ENCODE data around the gene S100A1.

Gene S100A1

DNA sequence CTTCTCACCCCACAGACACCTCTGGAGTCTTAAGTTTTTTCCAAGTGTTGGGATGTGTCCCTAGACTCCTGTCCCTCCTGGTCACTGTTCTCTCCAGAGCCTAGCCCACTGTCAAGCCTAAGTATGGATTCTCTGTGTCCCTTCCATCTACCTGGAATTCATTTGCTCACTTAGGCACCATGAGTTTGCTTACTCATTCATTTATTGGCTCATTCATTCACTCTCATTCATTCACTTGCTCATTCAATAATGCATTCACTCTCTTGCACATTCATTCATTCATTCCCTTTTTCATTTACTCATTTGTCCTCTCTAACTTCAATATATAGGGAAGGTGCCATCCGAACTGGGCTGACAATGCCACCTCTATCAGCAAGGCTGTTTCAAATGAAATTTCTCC, 16.9 kb upstream of the S100A1 start:
- TF ChIP-seq, protein P1, sequence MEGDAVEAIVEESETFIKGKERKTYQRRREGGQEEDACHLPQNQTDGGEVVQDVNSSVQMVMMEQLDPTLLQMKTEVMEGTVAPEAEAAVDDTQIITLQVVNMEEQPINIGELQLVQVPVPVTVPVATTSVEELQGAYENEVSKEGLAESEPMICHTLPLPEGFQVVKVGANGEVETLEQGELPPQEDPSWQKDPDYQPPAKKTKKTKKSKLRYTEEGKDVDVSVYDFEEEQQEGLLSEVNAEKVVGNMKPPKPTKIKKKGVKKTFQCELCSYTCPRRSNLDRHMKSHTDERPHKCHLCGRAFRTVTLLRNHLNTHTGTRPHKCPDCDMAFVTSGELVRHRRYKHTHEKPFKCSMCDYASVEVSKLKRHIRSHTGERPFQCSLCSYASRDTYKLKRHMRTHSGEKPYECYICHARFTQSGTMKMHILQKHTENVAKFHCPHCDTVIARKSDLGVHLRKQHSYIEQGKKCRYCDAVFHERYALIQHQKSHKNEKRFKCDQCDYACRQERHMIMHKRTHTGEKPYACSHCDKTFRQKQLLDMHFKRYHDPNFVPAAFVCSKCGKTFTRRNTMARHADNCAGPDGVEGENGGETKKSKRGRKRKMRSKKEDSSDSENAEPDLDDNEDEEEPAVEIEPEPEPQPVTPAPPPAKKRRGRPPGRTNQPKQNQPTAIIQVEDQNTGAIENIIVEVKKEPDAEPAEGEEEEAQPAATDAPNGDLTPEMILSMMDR (IDR thresholded peaks at IDR 0.05; ENCODE audit: low read depth, low read length): no peak
- H3K4me3 ChIP-seq (ENCODE audit: low read depth, low read length): peak overlapping the region; percentile 94

DNA sequence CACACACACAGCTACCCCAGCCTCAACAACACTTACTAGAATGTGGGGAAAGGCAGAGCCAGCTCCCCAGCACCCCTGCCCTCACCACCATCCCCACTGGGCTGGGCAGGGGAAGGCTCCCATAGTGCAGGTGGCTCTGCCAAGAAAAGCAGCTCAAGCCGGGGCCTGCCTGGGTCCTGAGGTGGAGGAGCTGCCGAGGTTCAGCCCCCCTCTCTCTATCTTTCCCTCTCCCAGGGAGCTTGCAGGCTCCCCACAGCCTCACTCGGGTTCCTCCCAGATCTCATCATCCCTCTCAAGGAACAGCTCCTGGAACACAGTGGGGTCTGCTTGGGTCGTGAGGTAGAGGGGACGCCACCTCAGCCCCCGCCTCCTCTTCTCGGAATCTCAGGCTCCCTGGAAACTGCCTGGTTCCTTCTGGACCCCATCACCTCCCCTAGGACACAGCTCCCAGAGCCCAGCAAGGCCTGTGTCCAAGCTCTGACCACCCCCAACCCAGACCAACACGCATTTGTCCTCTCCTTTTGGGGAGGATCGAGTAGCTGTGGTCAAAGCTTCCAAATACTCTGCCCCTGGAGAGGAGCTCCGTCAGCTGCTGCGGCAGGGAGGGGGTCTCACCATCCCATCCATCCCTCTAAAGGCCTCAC, 16.0 kb upstream of the S100A1 start:
- H3K4me3 ChIP-seq (ENCODE audit: low read depth, low read length): peak overlapping the region; percentile 94
- TF ChIP-seq, protein P1 (IDR thresholded peaks at IDR 0.05; ENCODE audit: low read depth, low read length): no peak

DNA sequence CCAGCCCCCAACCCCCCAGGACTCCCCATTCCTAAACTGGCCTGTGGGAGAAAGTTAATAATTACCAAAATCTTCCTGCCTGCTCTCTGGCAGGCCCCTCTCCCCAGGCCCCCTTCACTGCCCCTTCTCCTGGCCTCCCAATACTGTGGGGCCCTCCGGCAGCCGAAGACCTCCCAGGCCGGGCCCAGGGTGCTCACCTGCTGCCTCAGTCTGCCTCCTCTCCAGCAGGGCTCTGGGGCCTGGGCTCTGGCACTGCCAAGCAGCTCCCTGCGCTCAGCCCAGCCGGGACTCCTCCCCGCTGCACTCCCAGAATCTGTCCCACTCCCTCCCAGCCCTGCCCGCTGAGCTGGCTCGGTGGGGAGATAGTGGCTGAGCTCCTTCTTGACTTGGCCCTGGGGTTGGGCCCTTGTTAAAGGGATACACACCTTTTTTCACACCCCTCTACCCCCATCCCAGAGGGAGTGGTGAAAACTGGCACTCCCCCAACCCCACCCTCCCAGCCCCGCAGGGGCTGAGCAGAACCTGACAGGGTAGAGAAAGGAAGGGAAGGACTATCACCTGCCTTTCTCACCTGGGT, 15.4 kb upstream of the S100A1 start, which contains the start of gene S100A16:
S100A16 (minus strand) TSS at position 383 of the 577 bp plus-strand sequence. CDS start 4,986 bp downstream, outside the sequence.
- TF ChIP-seq, protein P1 (IDR thresholded peaks at IDR 0.05; ENCODE audit: low read depth, low read length): no peak
- peak within 1 kb of the TSS; percentile 94 for H3K4me3 ChIP-seq (ENCODE audit: low read depth, low read length)

DNA sequence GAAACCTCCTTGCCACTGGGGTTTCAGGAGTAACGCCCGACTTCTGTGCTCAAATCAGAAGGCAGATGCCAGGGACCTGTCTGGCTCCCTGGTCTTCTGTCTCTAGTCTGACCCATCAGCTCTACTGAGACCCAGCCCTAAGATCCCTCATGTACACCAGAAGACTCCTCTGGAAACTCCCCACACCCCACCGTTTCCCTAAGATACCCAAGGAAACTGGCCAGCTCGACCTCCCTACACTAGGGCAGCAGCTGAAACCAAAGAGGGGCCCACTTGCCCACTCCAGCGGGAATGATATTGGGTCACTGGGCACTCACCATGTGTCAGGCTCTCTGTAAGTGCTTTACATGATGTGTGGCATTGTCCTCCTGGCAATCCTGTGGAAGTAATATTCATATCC, 14.8 kb upstream of the S100A1 start:
- TF ChIP-seq, protein P1 (IDR thresholded peaks at IDR 0.05; ENCODE audit: low read depth, low read length): no peak
- peak overlapping the region; percentile 94 for H3K4me3 ChIP-seq (ENCODE audit: low read depth, low read length)

DNA sequence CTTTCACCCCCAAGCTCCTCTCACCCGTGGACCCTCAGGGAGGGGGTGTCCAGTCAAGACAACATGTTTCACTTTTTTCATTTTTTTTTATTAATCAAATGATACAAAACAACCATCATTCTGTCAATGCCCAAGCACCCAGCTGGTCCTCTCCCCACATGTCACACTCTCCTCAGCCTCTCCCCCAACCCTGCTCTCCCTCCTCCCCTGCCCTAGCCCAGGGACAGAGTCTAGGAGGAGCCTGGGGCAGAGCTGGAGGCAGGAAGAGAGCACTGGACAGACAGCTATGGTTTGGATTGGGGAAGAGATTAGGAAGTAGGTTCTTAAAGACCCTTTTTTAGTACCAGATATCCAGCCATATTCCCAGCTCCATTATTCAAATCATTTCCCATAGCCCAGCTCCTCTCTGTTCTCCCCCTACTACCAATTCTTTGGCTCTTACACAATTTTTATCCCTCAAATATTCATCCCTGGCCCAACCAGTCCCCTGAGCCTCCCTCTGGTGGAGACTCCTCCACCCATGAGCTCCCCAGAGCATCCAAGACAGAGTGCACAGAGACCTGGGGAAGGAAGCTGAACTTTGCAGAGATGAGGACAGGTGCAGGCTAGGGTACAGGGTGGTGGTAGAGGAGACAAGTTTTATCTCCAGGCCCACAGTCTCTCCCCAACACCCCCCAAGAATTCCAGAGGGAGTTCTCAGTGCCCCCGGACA, 13.9 kb upstream of the S100A1 start:
- no peak overlapping the region for H3K4me3 ChIP-seq (ENCODE audit: low read depth, low read length)
- TF ChIP-seq, protein P1 (IDR thresholded peaks at IDR 0.05; ENCODE audit: low read depth, low read length): no peak

DNA sequence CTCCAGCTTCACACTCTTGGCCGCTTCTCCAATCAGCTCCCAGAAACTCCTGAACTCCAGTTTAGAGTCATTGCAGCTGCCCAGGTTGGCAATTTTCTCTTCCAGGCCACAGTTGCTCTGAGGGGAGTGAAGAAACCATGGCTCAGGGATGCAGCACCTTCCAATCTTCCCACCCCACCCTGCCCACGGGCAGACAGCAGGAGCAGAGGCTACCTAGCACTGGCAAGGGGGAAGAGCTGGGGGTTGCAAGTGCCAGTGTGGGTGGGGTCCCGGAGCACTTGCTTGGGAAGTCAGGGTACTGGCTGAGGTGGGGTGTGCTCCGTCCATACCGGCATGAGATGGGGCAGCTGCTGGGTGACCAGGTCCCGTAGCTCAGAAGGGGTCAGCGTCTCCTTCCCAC, 13.3 kb upstream of the S100A1 start:
- TF ChIP-seq, protein P1 (IDR thresholded peaks at IDR 0.05; ENCODE audit: low read depth, low read length): no peak
- no peak overlapping the region for H3K4me3 ChIP-seq (ENCODE audit: low read depth, low read length)

DNA sequence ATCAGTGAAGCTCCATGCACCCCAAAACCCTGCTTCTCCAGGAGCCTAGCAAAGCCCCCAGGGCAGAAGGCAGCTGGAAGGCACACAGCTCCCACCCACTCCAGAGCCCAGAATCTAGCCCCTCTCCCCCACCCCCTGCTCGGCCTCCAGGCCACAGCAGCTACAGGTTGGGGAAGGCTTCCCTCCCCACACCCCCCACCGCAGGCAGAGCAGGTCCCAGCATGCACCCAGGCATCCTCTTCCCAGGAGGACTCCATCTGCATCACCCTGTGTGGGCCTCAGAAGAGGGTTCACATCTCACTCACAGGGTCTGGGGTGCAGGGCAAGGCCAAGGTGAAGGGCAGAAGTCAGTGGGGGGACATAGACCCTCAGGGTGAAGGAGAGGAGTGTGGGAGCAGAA, 12.8 kb upstream of the S100A1 start:
- TF ChIP-seq, protein P1 (IDR thresholded peaks at IDR 0.05; ENCODE audit: low read depth, low read length): no peak
- no peak overlapping the region for H3K4me3 ChIP-seq (ENCODE audit: low read depth, low read length)
